K562 (cell line): Measurements from ENCODE around the gene ZNF8. TPM values are rescaled to one million over a fixed set of nuclear protein-coding genes. Genes with fewer than 3 reads are reported as not detected.

ENCODE experiments used
- ATAC-seq: fragments of 200-7000 bp; cut with Tn5 transposase; 3 replicates; pipeline ENCODE4 v1.9.1; 2020; ENCODE audit warnings: moderate library complexity
- BruUV-seq: library from RNA; stranded (reverse); fragments of 400-500 nt; replicated peaks from 2 replicates; lab custom pipeline; 2021; lab: Mats Ljungman, UMichigan
- CTCF ChIA-PET: fragments of 300-600 bp; formaldehyde crosslinking; extraction: SDS; loops from one replicate; lab custom pipeline; 2021; ENCODE audit warnings: low intra/inter-chr PET ratio; lab: Yijun Ruan, JAX
- POLR2A ChIA-PET: fragments of 300-600, 350-650 bp; sonication (Branson Sonifier 250); formaldehyde crosslinking; extraction: SDS; loops from one replicate; lab custom pipeline; 2021; ENCODE audit warnings: antibody characterized with exemption, inconsistent platforms; lab: Yijun Ruan, JAX
- DNase-seq, 4 experiments: peaks; one replicate each; pipeline versions ENCODE4 v3.0.0 to v3.0.0-alpha.2; 2011 to 2018; ENCODE audit warnings: low spot score in 3 of 4, mixed read lengths in 3 of 4; ENCODE audit errors: extremely low read depth in 1 of 4
- FAIRE-seq: peaks from 2 replicates; lab custom pipeline; 2011; peaks lifted over from hg19 to GRCh38; lab: Jason Lieb, UNC
- H2AFZ ChIP-seq: 2 replicates; pipeline ENCODE4 v1.6.0; 2011; ENCODE audit warnings: low read depth, low read length, control low read depth, inconsistent platforms
- H3K27ac ChIP-seq: fragments of 200-600 bp; 3 replicates; pipeline ENCODE4 v1.8.0; 2011; ENCODE audit warnings: low read depth, mild to moderate bottlenecking, control low read depth, inconsistent platforms, low read length, moderate library complexity, mixed read lengths; ENCODE audit errors: extremely low read depth
- H3K27me3 ChIP-seq, 2 experiments: fragments of 300-600 bp in 1 of 2; 2 replicates in 1 of 2; 3 replicates in 1 of 2; pipeline versions ENCODE4 v1.6.0 to v1.8.0; 2011; ENCODE audit warnings: inconsistent platforms in 2 of 2, low read length in 2 of 2, mild to moderate bottlenecking in 1 of 2, mixed read lengths in 1 of 2, moderate library complexity in 1 of 2; ENCODE audit not compliant: control insufficient read depth in 2 of 2, insufficient read depth in 2 of 2
- H3K36me3 ChIP-seq: fragments of 300-600 bp; 3 replicates; pipeline ENCODE4 v1.8.0; 2011; ENCODE audit warnings: mild to moderate bottlenecking, low read length, inconsistent platforms; ENCODE audit not compliant: control insufficient read depth, insufficient read depth
- H3K4me1 ChIP-seq, 2 experiments: fragments of 200-600 bp in 1 of 2; replicated peaks in 1 of 2; 2 replicates in 1 of 2; 3 replicates in 1 of 2; pipeline versions ENCODE4 v1.5.1 to v1.8.0; 2011; ENCODE audit warnings: inconsistent platforms in 2 of 2, low read length in 2 of 2, mild to moderate bottlenecking in 1 of 2, mixed read lengths in 1 of 2, moderate library complexity in 1 of 2; ENCODE audit not compliant: control insufficient read depth in 2 of 2, insufficient read depth in 2 of 2
- H3K4me2 ChIP-seq: 2 replicates; pipeline ENCODE4 v1.6.1; 2011; ENCODE audit warnings: low read length, control low read depth, inconsistent platforms, mixed read lengths; ENCODE audit not compliant: insufficient read depth
- H3K4me3 ChIP-seq: fragments of 200-600 bp; sonication (generic), shearing (Covaris generic); 2 replicates; pipeline ENCODE4 v1.5.1; 2016; ENCODE audit warnings: control low read depth, inconsistent platforms
- H3K79me2 ChIP-seq: fragments of 200-600 bp; 3 replicates; pipeline ENCODE4 v1.8.0; 2011; ENCODE audit warnings: low read length, inconsistent platforms; ENCODE audit not compliant: control insufficient read depth, insufficient read depth
- H3K9ac ChIP-seq, 2 experiments: 2 replicates each; pipeline versions ENCODE4 v1.6.0 to v1.6.1; 2011; ENCODE audit warnings: low read depth in 2 of 2, low read length in 2 of 2, control low read depth in 1 of 2, inconsistent platforms in 1 of 2, mild to moderate bottlenecking in 1 of 2, mixed read lengths in 1 of 2; ENCODE audit not compliant: insufficient read depth in 1 of 2
- H3K9me1 ChIP-seq: one replicate; pipeline ENCODE4 v1.6.0; 2011; ENCODE audit warnings: inconsistent platforms, mild to moderate bottlenecking, low read length, moderate library complexity; ENCODE audit not compliant: control insufficient read depth, insufficient read depth
- H3K9me3 ChIP-seq: replicated peaks from 2 replicates; pipeline ENCODE4 v1.5.1; 2011; ENCODE audit warnings: low read depth, low read length, inconsistent platforms; ENCODE audit not compliant: control insufficient read depth, insufficient read depth
- H4K20me1 ChIP-seq: replicated peaks from 2 replicates; pipeline ENCODE4 v1.6.1; 2011; ENCODE audit warnings: low read length, inconsistent platforms, mixed read lengths; ENCODE audit not compliant: control insufficient read depth, insufficient read depth
- CBFA2T3 ChIP-seq: fragments of 450-650 bp; IDR thresholded peaks from 2 replicates; pipeline ENCODE4 v1.6.1; 2017
- EZH2 ChIP-seq: IDR thresholded peaks from 2 replicates; pipeline ENCODE4 v1.6.1; 2012; ENCODE audit warnings: low read depth, mild to moderate bottlenecking, inconsistent platforms, low read length, borderline replicate concordance
- GABPB2 ChIP-seq: fragments of 250-450 bp; sonication (Bioruptor Pico); conservative IDR thresholded peaks from 2 replicates; pipeline ENCODE4 v1.5.1; 2021; ENCODE audit warnings: mild to moderate bottlenecking
- GTF2F1 ChIP-seq: IDR thresholded peaks from 2 replicates; pipeline ENCODE4 v1.6.1; 2011; ENCODE audit warnings: low read depth, low read length, improper control_type of control experiment
- KAT7 ChIP-seq: sonication (generic); formaldehyde crosslinking; IDR thresholded peaks from 2 replicates; pipeline ENCODE4 v1.8.0; 2022; ENCODE audit warnings: missing genetic modification reagents, mild to moderate bottlenecking, borderline replicate concordance
- MNT ChIP-seq, 2 experiments: fragments of 450-650 bp; conservative IDR thresholded peaks; 2 replicates each; pipeline ENCODE4 v1.6.1; 2017; ENCODE audit warnings: mild to moderate bottlenecking in 2 of 2, moderate library complexity in 2 of 2
- NFATC3 ChIP-seq: fragments of 450-650 bp; IDR thresholded peaks from 2 replicates; pipeline ENCODE4 v1.6.1; 2017; ENCODE audit warnings: mild to moderate bottlenecking
- PTRF ChIP-seq: fragments of 450-650 bp; IDR thresholded peaks from 2 replicates; pipeline ENCODE4 v1.6.1; 2016; ENCODE audit warnings: mild to moderate bottlenecking, missing genetic modification characterization, missing compliant biosample characterization
- SP1 ChIP-seq: sonication (generic); formaldehyde crosslinking; IDR thresholded peaks from 2 replicates; pipeline ENCODE4 v1.8.1; 2022; ENCODE audit warnings: mild to moderate bottlenecking, missing genetic modification reagents
- ZNF445 ChIP-seq: fragments of 250-450 bp; sonication (Bioruptor Pico); IDR thresholded peaks from 2 replicates; pipeline ENCODE4 v1.4.0; 2020; ENCODE audit warnings: low read depth, mild to moderate bottlenecking, moderate library complexity
- ZNF586 ChIP-seq: fragments of 450-650 bp; formaldehyde crosslinking; conservative IDR thresholded peaks from 2 replicates; pipeline ENCODE4 v1.4.0; 2020; ENCODE audit warnings: mild to moderate bottlenecking, moderate library complexity
- ZNF696 ChIP-seq: fragments of 250-450 bp; sonication (Bioruptor Pico); conservative IDR thresholded peaks from 2 replicates; pipeline ENCODE4 v1.4.0; 2020; ENCODE audit warnings: mild to moderate bottlenecking, moderate library complexity
- ZNF707 ChIP-seq: fragments of 250-450 bp; sonication (Bioruptor Pico); conservative IDR thresholded peaks from 2 replicates; pipeline ENCODE4 v1.8.0; 2022; ENCODE audit warnings: inconsistent platforms, mild to moderate bottlenecking, moderate library complexity
- WGBS: fragments of 100-300 bp; shearing (Covaris generic); methylation state at CpG from one replicate; pipeline ENCODE4 v1.1.6; 2016; ENCODE audit warnings: low coverage, mixed read lengths; ENCODE audit not compliant: insufficient coverage; ENCODE audit errors: missing lambda C conversion rate; 5-methylcytosine and 5-hydroxymethylcytosine counted together
- in situ Hi-C: fragments of 300-500 bp; cut with MboI; formaldehyde crosslinking; loops from 4 replicates; pipeline ENCODE4 v1.15.0; 2018; ENCODE audit warnings: inconsistent platforms, mixed read lengths
- intact Hi-C: fragments of 100-400 bp; cut with micrococcal nuclease; formaldehyde crosslinking; loops from 2 replicates; pipeline ENCODE4 v1.14.2; 2022
- polyA plus RNA-seq, 8 experiments: library from polyadenylated mRNA; depleted of rRNA in 4 of 8; stranded (reverse) in 5 of 8; unstranded in 3 of 8; fragments of >200 nt; fragmentation: Nextera tagmentation in 2 of 8; fragmentation: Illumina TruSeq in 1 of 8; extraction: Ambion mirVana in 2 of 8; extraction: Trizol in 1 of 8; gene quantifications; 2 replicates each; pipeline versions ENCODE4 v1.2.1 to v1.2.3, GENCODE V29; 2011 to 2014; ENCODE audit warnings: inconsistent platforms in 1 of 8, missing spikeins in 1 of 8
- total RNA-seq, 7 experiments: library from RNA; depleted of rRNA in 6 of 7; stranded (reverse); fragments of >200 nt in 6 of 7; fragmentation: Illumina TruSeq in 2 of 7; extraction: Trizol in 2 of 7; gene quantifications; 2 replicates each; pipeline versions ENCODE4 v1.2.1 to v1.2.3, GENCODE V29; 2011 to 2021; ENCODE audit warnings: low replicate concordance in 1 of 7
- TF ChIP-seq, protein P1 (sequence below): fragments of 450-650 bp; IDR thresholded peaks from 2 replicates; pipeline ENCODE4 v1.6.1; 2017; ENCODE audit warnings: antibody characterized with exemption, mild to moderate bottlenecking

Gene ZNF8
- total and polyA plus RNA-seq, 9 of the 15 experiments (the other 6 are each of a cell fraction or from before 2014, with no cell fraction given), result 0.71 to 7.7 (median 4.7) TPM

GRCh38 chr19:58326501-58326913, 47.8 kb downstream of the ZNF8 start (continued):
- TF ChIP-seq KAT7 (CRISPR knock-in tag), result peak; percentile 73; the same call in 1 of the 2 replicates

- Histone ChIP-seq H2AFZ (peak within 1 kb of the TSS; percentile 99), H3K79me2 (peaks cover 49% of the 10 kb centered on the region), H3K4me1 (peaks cover 20 to 25% of the 10 kb centered on the region in 2 experiments; a peak in 4 of 5 replicates), H3K36me3 (no peaks in the 10 kb centered on the region; the same call in 2 of the 3 replicates), H3K27ac (peak within 1 kb of the TSS; percentile 94), H4K20me1 (peaks cover 4% of the 10 kb centered on the region; the same call in 1 of the 2 replicates), H3K9ac (peak within 1 kb of the TSS; percentile 92 to 96), H3K4me3 (peak within 1 kb of the TSS; percentile 98), H3K4me2 (peak within 1 kb of the TSS; percentile 100), H3K9me1 (peaks cover 2% of the 10 kb centered on the region), H3K9me3 (no peaks in the 10 kb centered on the region), H3K27me3 (no peaks in the 10 kb centered on the region)
- peak; percentile 89 to 98 (median 92) for DNase-seq
- 2% methylated on average over 54 of the region's 62 CpGs for WGBS
- peak; percentile 93 for FAIRE-seq
- peak; percentile 95 for ATAC-seq
- ChIA-PET POLR2A (interaction anchor here (0.6 to 2.2 kb wide), 10 partner anchors 10 to 232 kb away, joined by 3 to 15 read pairs (median 6); partner anchors contain the start of genes RPS5 and ZBTB45), CTCF (no interaction called here)
- intact Hi-C loops (loop anchor here (1.0 to 5.0 kb wide), 7 partner anchors 22 to 192 kb away; partner anchors contain the start of genes ERVK3-1, ZBTB45, ZNF274 and ZNF446), in situ Hi-C loops (no loop called here)
- TSS peak; percentile 59 for BruUV-seq
- TF ChIP-seq ZNF707 (CRISPR knock-in tag) (no peak), ZNF696 (CRISPR knock-in tag) (no peak), GTF2F1 (peak; percentile 30; the same call in 1 of the 2 replicates), MNT (conservative IDR thresholded peaks at IDR 0.05) (peak; percentile 90 to 96), ZNF445 (CRISPR knock-in tag) (no peak), PTRF (tag) (no peak), CBFA2T3 (peak; percentile 61), ZNF586 (no peak), SP1 (CRISPR knock-in tag) (peak; percentile 96), NFATC3 (no peak; the same call in 1 of the 2 replicates), EZH2 (no peak), GABPB2 (no peak)
- TF ChIP-seq, protein P1, sequence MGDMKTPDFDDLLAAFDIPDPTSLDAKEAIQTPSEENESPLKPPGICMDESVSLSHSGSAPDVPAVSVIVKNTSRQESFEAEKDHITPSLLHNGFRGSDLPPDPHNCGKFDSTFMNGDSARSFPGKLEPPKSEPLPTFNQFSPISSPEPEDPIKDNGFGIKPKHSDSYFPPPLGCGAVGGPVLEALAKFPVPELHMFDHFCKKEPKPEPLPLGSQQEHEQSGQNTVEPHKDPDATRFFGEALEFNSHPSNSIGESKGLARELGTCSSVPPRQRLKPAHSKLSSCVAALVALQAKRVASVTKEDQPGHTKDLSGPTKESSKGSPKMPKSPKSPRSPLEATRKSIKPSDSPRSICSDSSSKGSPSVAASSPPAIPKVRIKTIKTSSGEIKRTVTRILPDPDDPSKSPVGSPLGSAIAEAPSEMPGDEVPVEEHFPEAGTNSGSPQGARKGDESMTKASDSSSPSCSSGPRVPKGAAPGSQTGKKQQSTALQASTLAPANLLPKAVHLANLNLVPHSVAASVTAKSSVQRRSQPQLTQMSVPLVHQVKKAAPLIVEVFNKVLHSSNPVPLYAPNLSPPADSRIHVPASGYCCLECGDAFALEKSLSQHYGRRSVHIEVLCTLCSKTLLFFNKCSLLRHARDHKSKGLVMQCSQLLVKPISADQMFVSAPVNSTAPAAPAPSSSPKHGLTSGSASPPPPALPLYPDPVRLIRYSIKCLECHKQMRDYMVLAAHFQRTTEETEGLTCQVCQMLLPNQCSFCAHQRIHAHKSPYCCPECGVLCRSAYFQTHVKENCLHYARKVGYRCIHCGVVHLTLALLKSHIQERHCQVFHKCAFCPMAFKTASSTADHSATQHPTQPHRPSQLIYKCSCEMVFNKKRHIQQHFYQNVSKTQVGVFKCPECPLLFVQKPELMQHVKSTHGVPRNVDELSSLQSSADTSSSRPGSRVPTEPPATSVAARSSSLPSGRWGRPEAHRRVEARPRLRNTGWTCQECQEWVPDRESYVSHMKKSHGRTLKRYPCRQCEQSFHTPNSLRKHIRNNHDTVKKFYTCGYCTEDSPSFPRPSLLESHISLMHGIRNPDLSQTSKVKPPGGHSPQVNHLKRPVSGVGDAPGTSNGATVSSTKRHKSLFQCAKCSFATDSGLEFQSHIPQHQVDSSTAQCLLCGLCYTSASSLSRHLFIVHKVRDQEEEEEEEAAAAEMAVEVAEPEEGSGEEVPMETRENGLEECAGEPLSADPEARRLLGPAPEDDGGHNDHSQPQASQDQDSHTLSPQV, result peak; percentile 49; the same call in 1 of the 2 replicates
These were observed 48.4 kb downstream of the ZNF8 start, which contains the start of gene ZSCAN22 for GRCh38 chr19:58326914-58327726. ZSCAN22 (plus strand) TSS chr19:58326994; CDS start chr19:58334803, 7,809 bp downstream.
